Heart right ventricle (tissue), 16 donors: ENCODE results near the gene LRRC71. TPM values are rescaled to one million over a fixed set of nuclear protein-coding genes. Genes with fewer than 3 reads are reported as not detected.

Source experiments
- ATAC-seq, 8 donors: fragments of 200-7000 bp; cut with Tn5 transposase; one replicate each; pipeline ENCODE4 v1.9.1; 2020; ENCODE audit warnings: mild to moderate bottlenecking in 8 of 8, moderate library complexity in 8 of 8, moderate number of reproducible peaks in 1 of 8
- DNase-seq, 2 donors: peaks; one replicate each; pipeline ENCODE4 v3.0.0-alpha.2; 2020
- H3K27ac ChIP-seq, 10 donors: fragments of 200-600 bp; sonication (generic) in 2 of 10; one replicate each; pipeline versions ENCODE4 v1.5.0 to v1.8.0; 2020 to 2022; ENCODE audit warnings: mild to moderate bottlenecking in 3 of 10
- H3K27me3 ChIP-seq, 7 donors: fragments of 200-600 bp; one replicate each; pipeline ENCODE4 v1.8.0; 2021 to 2022; ENCODE audit warnings: mild to moderate bottlenecking in 2 of 7
- H3K36me3 ChIP-seq, 9 donors: fragments of 200-600 bp; sonication (generic) in 1 of 9; one replicate each; pipeline versions ENCODE4 v1.5.0 to v1.8.0; 2020 to 2022; ENCODE audit warnings: mild to moderate bottlenecking in 2 of 9
- H3K4me1 ChIP-seq, 9 donors: fragments of 200-600 bp; sonication (generic) in 1 of 9; one replicate each; pipeline versions ENCODE4 v1.5.0 to v1.8.0; 2020 to 2022; ENCODE audit warnings: mild to moderate bottlenecking in 4 of 9
- H3K4me3 ChIP-seq, 10 donors: fragments of 200-600 bp; sonication (generic) in 2 of 10; one replicate each; pipeline versions ENCODE4 v1.5.0 to v1.8.0; 2020 to 2022; ENCODE audit warnings: mild to moderate bottlenecking in 7 of 10, moderate library complexity in 2 of 10
- H3K9me3 ChIP-seq, 11 donors: fragments of 200-600 bp in 10 of 11; sonication (generic) in 2 of 11; one replicate each; pipeline versions ENCODE4 v1.5.0 to v1.8.0; 2013 to 2022; ENCODE audit warnings: mild to moderate bottlenecking in 2 of 11, control low read depth in 1 of 11, moderate library complexity in 1 of 11
- CTCF ChIP-seq, 9 donors: fragments of 200-600 bp; sonication (generic) in 2 of 9; IDR thresholded peaks; one replicate each; pipeline versions ENCODE4 v1.5.0 to v1.8.0; 2021 to 2022; ENCODE audit warnings: antibody characterized with exemption in 9 of 9, mild to moderate bottlenecking in 5 of 9, moderate library complexity in 1 of 9
- WGBS, 2 donors: extraction: QIAGEN DNeasy Blood & Tissue Kit; methylation state at CpG; one replicate each; pipeline ENCODE4 v1.1.7; 2013; ENCODE audit warnings: inconsistent platforms in 1 of 2; 5-methylcytosine and 5-hydroxymethylcytosine counted together
- intact Hi-C, 10 donors: fragments of 100-400 bp; cut with DNase I; formaldehyde crosslinking; loops; one replicate each; pipeline versions ENCODE4 v1.11.1 to v1.14.2; 2022
- polyA plus RNA-seq, 2 donors: library from polyadenylated mRNA; stranded (reverse); fragments of 200-250 nt; gene quantifications; one replicate each; pipeline ENCODE4 v1.2.3, GENCODE V29; 2013
- total RNA-seq, 10 donors: library from RNA; stranded (reverse); fragmentation: NEBNext Ultra II Directional in 3 of 10; extraction: Animal tissue kit (Norgen Biotek cat#: 25700) in 3 of 10; gene quantifications; one replicate each; pipeline versions ENCODE4 v1.2.1 to v1.2.4, GENCODE V29; 2021 to 2023
- donor health status: Arrhythmogenic right ventricular cardiomyopathy.
- donor health status: ischemic (EF 13 %, LVEDD 7.1; RV severe dilation, severe dysfunction).
- donor health status: healthy with polysubstance abuse.
- donor health status: DM: no; HTN: yes; CAD: no.
- donor health status: DM: no; HTN: no; CAD: no.
- donor health status: ischemic (EF 25% LVEDD 6.9; RV normal size, moderate dysfunction).
- donor health status: ischemic (EF 25% LVEDD 5.7; RV mildly dilated, moderate dysfunction).
- donor health status: healthy.
- donor health status: DM: yes; HTN: yes; CAD: no.
- donor health status: Ischemic cardiomyopathy.
- donor health status: ischemic (EF 35%, LVEDD 5.7; RV mildly dilated, moderate dysfunction).
- donor health status: nonischemic (EF 11% LVEDD 7.7; RV severe dilation, severe dysfunction).
- donor health status: DM: yes; HTN: yes; CAD: no.
- donor health status: PGD.
- donor health status: ischemic (EF 29% LVEDD 5.4; RV normal size, mild dysfunction).
- donor health status: nonischemic (EF 23%, LVEDD 6.1; RV moderate dilation, normal function).

LRRC71 gene
- total and polyA plus RNA-seq, 12 donors, result 0.06 to 0.51 (median 0.35) TPM; not detected in 7

- no peak for TF ChIP-seq CTCF (IDR thresholded peaks at IDR 0.05)
- no peaks in the 10 kb centered on the region for H3K9me3 ChIP-seq
- no peak for ATAC-seq
- H3K27me3 ChIP-seq, result peaks cover 0 to 41% (median 20%) of the 10 kb centered on the region in 7 donors
- H3K4me3 ChIP-seq, result no peak overlapping the region
- 69 to 84% methylated on average over 5 of the region's 5 CpGs for WGBS, 2 donors
- H3K27ac ChIP-seq, result no peak overlapping the region
- peaks cover 0 to 12% (median 3%) of the 10 kb centered on the region in 9 donors for H3K4me1 ChIP-seq
- DNase-seq, result no peak
- intact Hi-C loops, result loop anchor here in 7 of 10 donors (10.0 kb wide), 3 partner anchors 46 to 186 kb away; partner anchors contain the start of genes ISG20L2 (in 3 of the 7) and METTL25B (in 3 of the 7)
- no peaks in the 10 kb centered on the region for H3K36me3 ChIP-seq
Measured at GRCh38 chr1:156880473-156880872, 40.0 kb upstream of the LRRC71 start.

GRCh38 chr1:156881101-156881500, 39.3 kb upstream of the LRRC71 start:
- no peak for TF ChIP-seq CTCF (IDR thresholded peaks at IDR 0.05)
- Histone ChIP-seq H3K9me3 (no peaks in the 10 kb centered on the region), H3K36me3 (no peaks in the 10 kb centered on the region), H3K4me3 (no peak overlapping the region), H3K4me1 (peaks cover 0 to 17% (median 3%) of the 10 kb centered on the region in 9 donors), H3K27me3 (peaks cover 0 to 38% (median 18%) of the 10 kb centered on the region in 7 donors), H3K27ac (no peak overlapping the region)
- 75 to 77% methylated on average over 10 of the region's 10 CpGs for WGBS, 2 donors
- intact Hi-C loops, result loop anchor here in 7 of 10 donors (10.0 kb wide), 3 partner anchors 46 to 186 kb away; partner anchors contain the start of genes ISG20L2 (in 3 of the 7) and METTL25B (in 3 of the 7)
- no peak for ATAC-seq
- DNase-seq, result no peak

GRCh38 chr1:156881663-156882062, 38.8 kb upstream of the LRRC71 start:
- WGBS, 2 donors, result 81 to 87% methylated on average over 4 of the region's 4 CpGs
- Histone ChIP-seq H3K27me3 (peaks cover 0 to 33% (median 12%) of the 10 kb centered on the region in 7 donors), H3K27ac (no peak overlapping the region), H3K9me3 (no peaks in the 10 kb centered on the region), H3K4me1 (peaks cover 0 to 17% (median 3%) of the 10 kb centered on the region in 9 donors), H3K4me3 (no peak overlapping the region), H3K36me3 (no peaks in the 10 kb centered on the region)
- TF ChIP-seq CTCF (IDR thresholded peaks at IDR 0.05), result no peak
- DNase-seq, result no peak
- intact Hi-C loops, result loop anchor here in 8 of 10 donors (2.0 to 10.0 kb wide), 4 partner anchors 41 to 187 kb away; partner anchors contain the start of genes ISG20L2 (in 3 of the 8) and METTL25B (in 3 of the 8)
- no peak for ATAC-seq

- Histone ChIP-seq H3K36me3 (no peaks in the 10 kb centered on the region), H3K4me3 (no peak overlapping the region), H3K27ac (no peak overlapping the region), H3K9me3 (no peaks in the 10 kb centered on the region), H3K27me3 (peaks cover 0 to 26% (median 6%) of the 10 kb centered on the region in 7 donors), H3K4me1 (peaks cover 0 to 17% (median 3%) of the 10 kb centered on the region in 9 donors)
- no peak for ATAC-seq
- DNase-seq, result no peak
- 62 to 73% methylated on average over 3 of the region's 3 CpGs for WGBS, 2 donors
- intact Hi-C loops, result loop anchor here in 8 of 10 donors (2.0 to 10.0 kb wide), 4 partner anchors 42 to 188 kb away; partner anchors contain the start of genes ISG20L2 (in 3 of the 8) and METTL25B (in 3 of the 8)
- no peak for TF ChIP-seq CTCF (IDR thresholded peaks at IDR 0.05)
Measured at GRCh38 chr1:156882543-156882942, 37.9 kb upstream of the LRRC71 start.
